Measurements from ENCODE around the gene ZFYVE28.

The ZFYVE28 gene

DNA sequence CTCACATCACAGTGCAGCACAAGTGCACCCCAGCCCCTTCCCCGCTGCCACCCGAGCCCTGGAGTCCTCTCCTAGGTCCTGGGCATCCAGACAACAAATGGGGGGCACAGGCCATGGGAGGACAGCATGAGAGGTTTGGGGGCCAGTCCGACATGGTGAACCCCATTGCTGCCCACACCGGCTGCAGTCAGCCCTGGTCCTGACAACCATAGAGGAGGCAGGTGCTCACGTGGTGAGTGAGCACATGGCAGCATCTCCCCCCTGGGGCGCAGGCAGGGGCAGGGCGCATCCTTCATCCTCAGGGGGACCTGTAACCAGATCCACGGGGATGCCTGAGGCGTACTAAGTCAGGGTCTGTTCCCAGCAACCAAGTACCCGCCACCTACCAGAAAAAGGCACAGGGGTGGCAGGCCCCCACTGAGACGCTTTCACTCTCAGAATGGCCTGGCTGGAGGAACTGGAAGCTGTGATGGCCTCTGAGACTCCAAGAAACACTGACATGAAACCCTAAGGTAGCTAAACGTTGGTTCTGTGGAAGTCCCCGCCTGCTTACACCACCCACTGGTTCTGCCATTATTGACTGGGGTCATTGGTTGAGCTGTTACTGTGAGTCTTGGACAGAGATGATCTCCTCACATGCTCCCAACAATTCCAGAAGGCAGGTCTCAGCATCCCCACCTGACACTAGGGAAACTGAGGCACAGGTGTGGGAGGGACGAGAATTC lies 6.5 kb downstream of the ZFYVE28 start:
- DNase-seq (ENCODE audit: low read depth in 2 of 2) = no peak

DNA sequence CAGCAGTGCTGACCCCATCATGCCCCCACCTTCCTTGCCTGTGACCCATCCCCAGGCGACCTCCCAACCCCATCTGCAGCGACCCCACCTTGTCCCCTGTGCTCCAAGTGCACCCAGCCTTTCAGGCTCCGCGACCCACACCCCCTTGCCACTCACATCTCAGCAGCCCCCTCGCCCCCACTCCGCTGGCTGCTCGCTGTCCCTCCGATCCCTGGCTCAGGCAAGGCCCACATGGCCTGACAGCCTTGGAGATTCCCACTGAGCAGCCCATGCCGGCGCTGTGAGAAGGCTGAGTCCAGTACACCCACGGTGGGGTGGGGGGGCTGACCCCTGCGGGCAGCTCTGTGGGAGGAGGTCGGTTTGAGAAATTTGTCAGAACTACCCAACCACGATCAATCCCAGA lies 9.1 kb downstream of the ZFYVE28 start:
- DNase-seq (ENCODE audit: low read depth in 2 of 2) = no peak

DNA sequence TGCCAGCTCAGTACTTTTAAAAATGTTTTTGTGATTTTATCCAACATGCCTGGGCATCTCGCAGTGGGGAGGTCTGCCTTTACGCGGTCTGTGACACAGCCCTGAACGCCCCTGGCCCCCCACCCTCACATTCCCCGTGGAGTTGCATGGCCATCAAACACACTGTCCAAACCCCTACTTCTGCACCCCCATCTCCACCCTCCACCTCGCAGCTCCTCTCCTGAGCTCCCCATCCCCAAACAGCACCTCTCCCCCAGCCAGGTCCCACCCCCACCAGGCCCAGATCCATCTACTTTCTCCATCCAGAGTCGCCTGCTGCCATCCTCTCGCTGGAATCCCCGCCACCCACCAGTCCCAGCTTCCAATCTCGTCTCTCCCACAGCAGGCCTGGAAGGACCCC lies 9.5 kb downstream of the ZFYVE28 start:
- DNase-seq (ENCODE audit: low read depth in 2 of 2) = no peak

DNA sequence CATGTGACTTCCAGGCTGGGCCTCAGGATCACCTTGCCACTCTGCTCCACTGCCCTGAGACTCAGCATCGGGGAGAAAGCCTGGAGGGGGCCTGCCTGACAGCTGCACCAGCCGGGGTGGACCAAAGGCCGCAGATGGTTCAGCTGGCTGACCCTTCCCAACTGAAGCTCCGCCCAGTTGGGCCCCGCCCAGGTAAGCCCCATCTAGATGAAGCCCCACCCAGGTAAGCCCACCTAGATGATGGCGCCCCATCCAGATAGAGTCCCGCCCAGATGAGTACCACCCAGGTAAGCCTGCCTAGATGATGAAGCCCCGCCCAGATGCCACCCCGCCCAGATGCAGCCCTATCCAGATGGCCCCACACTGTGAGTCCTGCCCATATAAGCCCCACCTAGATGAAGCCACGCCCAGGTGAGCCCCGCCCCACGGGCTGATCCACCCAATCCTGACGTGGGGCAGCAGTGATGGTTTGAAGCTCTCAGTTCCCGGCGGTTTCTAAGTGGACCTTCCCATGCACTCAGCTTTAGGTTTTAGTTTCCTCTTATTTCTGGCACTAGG lies 10.0 kb downstream of the ZFYVE28 start:
- no peak for DNase-seq (ENCODE audit: low read depth in 2 of 2)

DNA sequence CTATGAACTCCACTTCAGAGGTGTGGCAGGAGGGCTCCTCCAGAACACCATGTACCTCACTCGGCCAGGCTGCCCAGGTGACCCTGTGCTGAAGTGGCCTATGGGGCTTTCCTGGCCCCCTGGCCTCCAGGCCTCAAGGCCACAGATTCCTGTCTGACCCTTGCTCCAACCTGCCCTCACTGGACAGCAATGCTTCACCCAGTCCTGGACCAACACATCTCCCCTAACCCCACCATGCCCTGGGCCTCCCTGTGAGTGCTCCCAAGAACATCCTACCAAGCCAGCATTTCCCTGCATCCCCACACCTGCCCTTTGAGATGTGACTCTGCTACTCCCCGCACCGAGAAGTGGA lies 10.5 kb downstream of the ZFYVE28 start:
- no peak for DNase-seq (ENCODE audit: low read depth in 2 of 2)

DNA sequence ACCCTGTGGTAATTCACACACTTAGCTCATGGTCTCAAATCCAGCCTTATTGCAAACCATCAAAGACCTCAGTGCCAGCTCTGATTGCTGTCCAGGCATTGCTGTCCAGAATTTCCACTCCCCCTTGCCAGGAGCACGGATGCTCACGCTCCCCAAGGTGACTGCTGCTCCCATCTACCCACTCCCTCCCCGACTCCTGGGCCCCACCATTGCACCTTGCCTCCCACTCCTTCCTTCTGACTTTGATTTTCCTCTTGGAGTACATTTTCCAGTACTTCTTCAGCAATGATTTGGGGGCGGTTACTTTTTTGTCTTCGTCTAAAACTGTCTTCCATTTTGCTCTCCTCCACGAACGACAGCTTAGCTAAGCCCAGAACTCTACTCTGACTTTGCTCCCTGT lies 11.5 kb downstream of the ZFYVE28 start:
- no peak for DNase-seq (ENCODE audit: low read depth in 2 of 2)

DNA sequence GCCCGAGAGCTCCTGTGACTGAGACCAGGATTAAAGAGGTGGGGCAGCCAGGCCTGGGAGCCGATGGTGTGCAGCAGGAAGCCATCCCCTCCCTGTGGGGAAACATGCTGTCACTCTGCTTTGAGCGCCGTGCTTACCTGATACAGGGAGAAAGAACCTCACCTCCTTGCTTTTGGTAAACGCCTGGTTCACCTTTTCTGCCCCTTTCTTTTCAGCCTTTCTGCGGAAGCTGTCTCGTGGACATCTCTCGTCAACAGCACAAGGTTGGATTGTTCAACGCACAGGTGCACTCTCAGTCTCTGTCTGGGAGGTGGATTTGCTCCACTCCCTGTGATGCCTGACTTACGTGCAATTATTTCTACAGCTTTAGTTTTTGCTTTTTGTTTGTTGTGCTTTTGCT lies 12.0 kb downstream of the ZFYVE28 start:
- DNase-seq (ENCODE audit: low read depth in 2 of 2) = no peak

DNA sequence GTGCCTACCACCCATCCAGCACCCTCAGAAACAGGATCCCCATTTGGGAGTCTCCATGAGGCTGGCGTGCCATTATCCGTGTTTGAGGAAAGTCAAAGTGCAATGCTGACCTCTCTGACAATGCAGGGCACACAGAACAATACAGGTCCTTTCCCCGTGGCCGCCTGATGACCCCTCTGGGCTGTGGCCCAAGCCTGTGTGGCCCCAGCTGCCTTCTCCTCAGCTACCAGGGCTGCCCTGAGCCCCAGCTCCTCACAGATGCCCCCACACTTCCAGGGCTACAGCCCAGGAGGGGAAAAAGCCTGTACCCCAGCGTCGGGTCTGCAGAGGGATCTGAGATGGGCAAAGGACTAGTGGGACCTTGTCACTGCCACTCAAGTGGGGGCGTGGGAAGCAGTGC lies 15.5 kb downstream of the ZFYVE28 start:
- no peak for DNase-seq (ENCODE audit: low read depth in 2 of 2)

DNA sequence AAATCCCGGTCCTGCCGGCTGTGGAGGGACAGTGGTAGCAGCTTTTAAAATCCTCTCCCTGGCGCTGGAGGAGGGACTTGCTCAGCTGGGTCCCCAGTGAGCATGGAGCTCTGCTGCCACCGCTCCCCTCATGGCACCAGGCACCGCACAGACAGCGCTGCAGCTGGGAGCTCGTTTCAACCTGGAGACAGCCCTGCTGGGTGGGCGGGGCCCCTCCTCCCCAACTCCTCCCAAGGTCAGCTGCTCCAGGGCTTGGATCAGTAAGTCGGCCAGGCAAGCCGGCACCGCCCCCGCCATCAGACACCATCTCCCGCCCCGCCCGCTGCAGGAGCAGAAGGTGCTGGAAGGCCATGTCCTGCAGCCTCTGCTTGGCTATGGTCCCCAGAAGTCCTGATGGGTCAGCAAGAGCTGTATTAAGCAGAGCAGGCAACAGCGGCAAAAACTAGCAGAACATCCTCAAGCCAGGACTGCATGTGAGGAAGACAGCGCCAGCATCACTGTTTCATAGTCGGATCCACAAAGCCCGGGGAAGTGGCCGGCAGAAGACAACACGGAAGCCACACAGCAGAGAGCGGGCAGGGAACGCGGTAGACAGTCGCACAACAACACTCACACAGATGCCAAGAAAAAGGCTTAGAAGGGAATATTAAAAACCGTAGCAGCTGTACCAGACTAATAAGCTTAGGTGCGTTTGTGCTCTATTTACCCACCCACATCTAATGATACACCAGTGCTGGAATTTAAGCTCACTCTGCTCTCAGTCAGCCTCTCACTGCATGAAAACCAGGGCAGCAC lies 16.2 kb downstream of the ZFYVE28 start:
- DNase-seq (ENCODE audit: low read depth in 2 of 2) = no peak

DNA sequence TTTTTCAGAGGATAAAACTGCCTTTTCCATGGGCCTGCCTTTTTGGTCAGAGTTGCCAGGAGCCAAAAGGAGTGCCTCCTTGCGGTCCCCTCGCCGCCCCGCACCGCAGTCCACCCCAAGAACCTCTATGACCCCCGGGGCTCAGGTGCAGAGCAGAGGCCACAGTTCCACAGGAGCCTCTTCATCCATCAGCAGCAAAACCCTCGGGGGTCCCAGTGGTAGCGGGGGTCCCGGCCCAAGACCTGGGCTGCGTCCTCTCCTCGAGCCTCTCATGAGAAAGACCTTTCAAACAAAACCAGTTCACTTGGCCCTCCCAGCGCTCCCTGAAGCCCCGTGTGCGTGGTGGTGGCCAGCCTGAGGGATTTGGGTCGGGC lies 16.8 kb downstream of the ZFYVE28 start:
- DNase-seq (ENCODE audit: low read depth in 2 of 2) = no peak

DNA sequence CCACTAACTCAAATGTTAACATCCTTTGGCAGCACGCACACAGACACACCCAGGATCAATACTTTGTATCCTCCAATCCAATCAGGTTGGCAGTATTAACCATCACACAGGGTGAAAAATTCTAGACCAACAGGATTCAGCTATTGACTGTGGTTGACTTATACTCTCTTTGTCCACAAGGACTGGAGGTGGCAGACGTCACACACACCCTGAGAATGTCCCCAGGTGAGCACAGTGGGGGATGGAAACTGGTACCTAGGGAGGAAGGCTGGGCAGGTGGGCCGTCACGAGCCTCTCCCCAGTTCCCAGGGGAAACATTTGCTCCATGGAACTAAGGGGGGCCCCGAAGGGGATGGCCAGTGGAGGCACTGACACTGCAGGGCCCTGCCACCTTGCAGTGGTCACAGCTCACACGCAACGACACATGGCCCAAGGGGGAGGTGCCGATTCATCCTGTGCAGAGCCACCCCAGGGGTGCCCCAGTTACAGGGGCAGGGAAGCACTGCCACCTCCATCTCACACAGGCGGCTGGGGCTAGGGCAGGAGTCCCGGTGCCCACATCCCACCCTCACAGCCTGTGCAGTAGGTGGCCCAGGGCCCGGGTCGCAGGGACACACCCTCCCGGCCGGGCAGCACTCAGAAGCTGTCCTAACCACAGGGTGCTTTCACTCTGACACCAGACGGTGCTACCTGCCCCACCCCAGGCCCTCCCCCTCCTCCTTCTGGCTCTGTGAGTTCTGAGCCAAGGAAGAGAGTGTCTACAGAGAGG lies 17.4 kb downstream of the ZFYVE28 start:
- no peak for DNase-seq (ENCODE audit: low read depth in 2 of 2)

DNA sequence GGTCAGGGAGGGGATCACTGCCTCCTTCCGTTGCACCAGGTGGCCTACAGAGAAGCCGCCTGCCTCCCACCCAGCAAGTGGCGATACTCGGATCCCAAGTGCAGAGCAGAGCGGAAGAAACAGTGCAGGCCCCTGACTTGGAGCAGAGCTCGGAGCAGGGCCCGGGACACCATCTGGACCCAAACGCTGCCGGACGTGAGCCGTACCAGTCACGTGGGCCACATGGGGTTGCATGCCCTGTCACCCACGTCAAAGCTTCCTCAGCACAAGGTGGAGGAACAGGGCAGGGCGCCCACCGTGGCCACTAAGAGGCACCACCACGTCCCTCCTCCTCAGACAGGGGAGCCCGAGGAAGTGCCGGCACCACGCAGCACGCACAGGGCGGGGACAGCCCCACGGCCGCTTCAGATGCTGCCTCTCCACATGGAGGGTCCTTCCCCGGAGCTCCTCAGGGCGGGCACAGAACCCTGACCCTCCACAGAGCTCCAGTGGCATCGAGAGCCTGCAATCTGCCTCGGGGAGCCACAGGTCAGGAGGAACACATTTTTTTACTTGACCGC lies 18.7 kb downstream of the ZFYVE28 start:
- DNase-seq (ENCODE audit: low read depth in 2 of 2) = no peak

DNA sequence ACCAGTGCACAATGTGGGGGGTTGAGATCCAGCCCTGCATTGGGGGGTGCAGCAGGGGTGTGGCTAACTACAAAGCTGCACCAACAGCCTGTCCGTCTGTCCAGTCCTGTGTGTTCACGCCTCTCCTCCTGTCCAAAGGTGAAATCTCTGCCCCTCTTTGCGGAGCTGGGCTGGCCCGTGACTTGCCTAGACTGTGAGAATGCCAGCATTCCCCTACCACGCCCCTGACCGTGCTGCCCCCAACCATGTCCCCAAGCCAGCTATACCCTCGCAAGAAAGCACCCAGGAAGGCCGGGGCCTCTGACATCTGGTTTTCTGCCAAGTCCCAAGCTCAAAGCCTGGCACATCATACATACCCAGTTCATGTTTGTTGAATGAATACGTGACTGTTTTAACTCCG lies 19.2 kb downstream of the ZFYVE28 start:
- no peak for DNase-seq (ENCODE audit: low read depth in 2 of 2)

DNA sequence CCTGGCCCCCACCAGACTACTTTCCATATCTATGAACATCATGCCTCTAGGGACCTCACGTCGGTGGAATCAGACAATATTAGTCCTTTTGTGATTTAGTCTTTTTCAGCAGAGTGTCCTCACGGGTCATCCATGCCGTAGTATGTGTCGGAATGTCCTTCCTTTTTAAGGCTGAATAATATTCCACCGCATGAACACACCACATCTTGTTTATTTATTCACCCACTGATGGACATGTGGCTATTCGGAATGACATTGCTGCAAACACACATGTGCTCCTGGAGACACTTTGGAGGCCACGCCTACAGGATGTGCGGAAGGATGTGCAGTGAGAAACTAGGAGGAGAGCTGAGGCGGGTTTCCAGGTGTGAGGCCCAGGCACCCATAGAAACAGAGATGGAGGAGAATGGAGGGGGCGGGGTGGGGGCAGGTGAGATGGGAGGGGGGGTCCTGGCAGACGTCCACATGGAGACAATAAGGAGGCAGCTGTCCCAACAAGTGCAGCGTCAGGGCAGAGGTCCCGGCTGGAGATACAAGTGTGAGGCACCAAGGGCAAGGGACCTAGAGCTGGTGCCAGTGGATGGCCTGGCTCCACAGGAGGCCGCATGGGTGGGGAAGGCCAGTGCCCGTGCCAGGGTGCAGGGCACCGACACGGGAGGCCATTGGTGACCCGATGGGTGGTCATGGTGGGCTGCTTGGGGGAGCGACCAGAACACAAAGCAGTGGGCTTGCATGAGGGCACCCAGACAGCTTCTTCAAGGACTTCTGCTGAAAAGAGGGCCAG lies 20.7 kb downstream of the ZFYVE28 start:
- DNase-seq (ENCODE audit: low read depth in 2 of 2) = no peak

DNA sequence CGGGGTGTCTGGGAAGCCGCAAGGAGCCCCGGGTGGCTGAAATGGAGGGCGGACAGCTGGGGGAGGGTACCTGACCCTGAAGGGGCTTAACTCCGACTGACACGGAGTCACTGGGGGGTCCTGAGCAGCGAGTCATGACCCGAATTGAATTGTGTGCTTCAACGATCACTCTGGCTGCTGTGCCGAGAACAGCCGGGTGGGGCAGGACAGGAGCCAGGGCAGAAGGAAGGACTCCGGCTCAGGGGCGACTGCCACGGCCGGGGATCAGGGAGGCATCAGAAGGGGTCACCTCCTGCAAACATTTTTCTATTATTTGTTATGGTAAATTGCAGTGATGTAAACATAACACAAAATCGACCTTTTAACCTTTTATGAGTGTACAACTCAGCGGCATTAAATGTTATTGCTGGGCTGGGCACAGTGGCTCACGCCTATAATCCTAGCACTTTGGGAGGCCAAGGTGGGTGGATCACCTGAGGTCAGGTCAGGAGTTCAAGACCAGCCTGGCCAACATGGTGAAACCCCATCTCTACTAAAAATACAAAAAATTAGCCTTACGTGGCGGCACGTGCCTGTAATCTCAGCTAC lies 21.6 kb downstream of the ZFYVE28 start:
- no peak for DNase-seq (ENCODE audit: low read depth in 2 of 2)

DNA sequence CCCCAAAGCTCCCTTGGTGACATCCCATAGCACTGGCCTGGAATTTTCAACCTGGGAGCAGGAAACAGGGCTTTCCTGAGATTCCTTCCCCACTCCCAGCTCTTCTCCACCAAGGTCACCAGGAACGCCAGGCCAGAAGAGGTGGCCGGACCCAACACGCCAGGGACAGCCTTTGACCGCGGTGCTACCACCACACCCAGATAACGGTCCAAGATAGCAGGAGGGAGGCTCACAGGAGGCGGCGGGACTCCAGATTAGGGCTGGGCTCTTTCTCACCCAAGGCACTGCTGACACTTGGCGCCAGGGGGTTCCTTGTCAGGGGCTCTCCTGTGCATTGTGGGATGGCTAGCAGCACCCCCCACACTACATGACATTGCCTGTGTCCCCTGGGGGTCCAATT lies 22.9 kb downstream of the ZFYVE28 start:
- DNase-seq (ENCODE audit: low read depth in 2 of 2) = no peak

DNA sequence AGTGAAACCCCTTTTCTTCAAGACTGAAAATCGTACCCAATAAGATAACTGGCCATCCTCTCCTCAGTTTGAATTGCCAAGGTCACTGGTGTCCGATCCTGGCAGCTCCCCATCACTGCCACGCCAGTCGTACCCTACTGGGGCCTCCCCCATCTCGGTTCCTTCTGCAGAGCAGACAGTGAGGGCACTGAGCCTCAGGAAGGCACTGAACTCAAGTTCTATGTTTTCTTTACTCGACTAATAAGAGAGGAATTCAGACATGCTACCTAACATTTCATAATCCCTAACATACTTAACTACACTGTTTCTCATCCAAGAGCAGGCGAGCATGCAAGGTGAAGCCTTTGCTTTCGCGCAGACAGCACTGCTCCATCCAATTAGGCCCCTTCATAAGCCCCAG lies 23.4 kb downstream of the ZFYVE28 start:
- DNase-seq (ENCODE audit: low read depth in 2 of 2) = no peak

DNA sequence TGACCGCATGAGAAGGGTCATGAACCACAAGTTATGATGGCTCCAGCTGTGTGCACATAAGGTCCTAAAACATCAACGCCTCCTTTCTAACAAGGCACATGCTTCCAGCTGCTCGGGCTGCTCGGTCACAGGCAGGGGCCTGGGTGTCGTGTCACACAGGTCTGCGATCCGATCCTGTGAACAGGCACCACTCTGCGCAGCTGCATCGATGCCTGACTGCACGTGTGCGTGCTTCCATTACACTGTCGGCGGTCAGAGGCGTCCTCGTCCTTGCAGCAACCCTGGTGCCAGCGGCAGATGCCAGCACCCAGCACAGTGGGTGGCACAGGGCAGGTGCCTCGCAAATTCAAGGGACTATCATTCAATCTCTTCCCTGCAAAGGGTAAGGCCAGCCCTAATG lies 23.9 kb downstream of the ZFYVE28 start:
- DNase-seq (ENCODE audit: low read depth in 2 of 2) = no peak

DNA sequence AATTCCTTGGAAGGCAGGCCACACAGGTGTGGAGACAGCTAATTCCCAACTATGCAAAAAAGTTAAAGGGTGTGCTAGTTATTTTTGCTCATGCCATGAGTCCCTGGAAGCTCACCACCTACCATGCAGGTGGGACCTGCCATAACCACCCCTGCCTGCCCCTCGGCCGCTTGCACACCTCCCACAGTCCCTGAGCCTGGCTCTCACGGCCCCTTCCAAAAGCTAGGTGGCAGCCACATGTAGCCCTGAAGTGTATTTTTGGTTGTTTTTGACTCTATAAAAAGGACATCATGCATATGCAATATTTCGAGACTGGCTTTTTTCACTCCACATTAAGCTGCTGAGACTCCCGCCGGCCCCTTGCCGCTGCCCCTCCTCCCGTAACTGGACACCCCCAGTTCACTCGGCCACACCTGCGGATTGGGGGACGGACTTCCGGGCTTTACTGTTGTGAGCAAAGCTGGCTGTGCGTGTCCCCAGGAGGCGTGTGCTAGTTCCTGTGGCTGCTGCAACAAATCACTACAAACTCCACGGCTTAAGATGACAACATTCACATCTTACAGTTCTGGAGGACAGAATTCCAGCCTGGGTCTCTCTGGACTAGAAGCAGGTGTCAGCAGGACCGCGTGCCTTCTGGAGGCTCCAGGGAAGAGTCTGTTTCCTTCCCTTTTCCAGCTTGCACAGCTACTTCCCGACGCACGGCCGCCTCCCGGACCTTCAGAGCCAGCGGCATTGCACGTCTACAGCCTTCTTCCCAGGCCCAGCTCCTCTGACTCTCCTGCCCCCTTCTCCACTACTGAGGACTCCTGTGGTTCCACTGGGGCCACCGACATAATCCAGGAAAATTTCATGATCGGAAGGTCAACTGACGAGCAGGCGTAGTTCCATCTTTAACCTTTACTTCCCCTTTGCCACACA lies 24.8 kb downstream of the ZFYVE28 start:
- DNase-seq (ENCODE audit: low read depth in 2 of 2) = no peak

Measured in activated CD8-positive, alpha-beta memory T cell treated with anti-CD3 and anti-CD28 coated beads for 4 hours (primary cell).